ENCODE results near the gene PGAP2.

The PGAP2 gene

DNA sequence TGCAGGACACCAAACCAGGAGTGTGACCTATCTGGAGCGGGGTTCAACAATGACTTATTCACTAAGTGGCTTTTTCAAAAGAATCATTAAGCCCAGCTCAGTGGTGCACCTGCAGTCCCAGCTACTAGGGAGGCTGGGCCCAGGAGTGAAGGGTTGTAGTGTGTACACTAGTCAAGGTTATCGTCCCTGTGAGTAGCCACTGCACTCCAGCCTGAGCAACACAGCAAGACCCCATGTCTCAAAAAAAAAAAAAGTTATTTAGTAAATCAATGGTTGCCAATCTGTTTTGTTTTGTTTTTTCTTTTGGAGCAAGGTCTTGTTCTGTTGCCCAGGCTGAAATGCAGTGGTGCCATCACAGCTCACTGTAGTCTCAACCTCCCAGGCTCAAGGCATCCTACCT, 24.5 kb downstream of the PGAP2 start:
- Histone ChIP-seq H2AFZ (ENCODE audit: low read depth, low read length, severe bottlenecking) (no peak overlapping the region), H3K27me3 (ENCODE audit: low read length) (no peaks in the 10 kb centered on the region), H3K9me3 (ENCODE audit: insufficient read depth, low read length) (no peaks in the 10 kb centered on the region), H3K4me3 (ENCODE audit: insufficient read depth, low read length, poor library complexity, severe bottlenecking) (no peak overlapping the region), H3K36me3 (ENCODE audit: low read length) (0 out of 2 replicates have a peak, but pooled peaks cover 2% of the 10 kb centered on the region), H3K27ac (ENCODE audit: low read depth, low read length) (no peak overlapping the region), H3K9ac (ENCODE audit: low read length) (no peak overlapping the region), H3K79me2 (ENCODE audit: insufficient read depth, low read length) (peaks cover 79% of the 10 kb centered on the region), H3K4me2 (ENCODE audit: low read depth, low read length, poor library complexity, severe bottlenecking) (no peak overlapping the region), H4K20me1 (ENCODE audit: low read depth, low read length) (no peaks in the 10 kb centered on the region), H3K9me2 (replicated peaks; ENCODE audit: insufficient read depth, low read length) (no peaks in the 10 kb centered on the region), H3F3A (ENCODE audit: insufficient read depth) (no peaks in the 10 kb centered on the region; the same call in 1 of the 2 replicates)
- TF ChIP-seq EZH2phosphoT487 (conservative IDR thresholded peaks at IDR 0.05; ENCODE audit: low read length), result no peak

DNA sequence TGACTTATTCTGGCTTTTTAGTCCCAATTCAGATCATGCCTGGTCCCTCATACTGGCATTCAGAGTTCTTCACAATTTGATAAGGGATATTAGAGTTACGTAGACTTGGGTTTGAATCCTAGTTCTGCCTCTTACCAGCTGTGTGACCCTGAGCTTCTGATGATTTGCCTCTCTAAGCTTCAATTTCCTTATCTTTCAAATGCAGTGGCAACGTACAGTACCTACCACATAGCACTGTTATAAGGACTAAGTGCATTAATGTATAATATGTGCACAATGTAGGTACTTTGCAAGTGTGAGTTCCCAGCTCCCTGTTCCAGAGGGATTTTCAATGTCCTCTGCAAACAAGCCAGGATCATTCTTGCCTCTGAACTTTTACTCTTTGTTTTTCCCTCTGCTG, 25.1 kb downstream of the PGAP2 start:
- Histone ChIP-seq H3K79me2 (ENCODE audit: insufficient read depth, low read length) (peaks cover 86% of the 10 kb centered on the region), H3K27ac (ENCODE audit: low read depth, low read length) (no peak overlapping the region), H3F3A (ENCODE audit: insufficient read depth) (no peaks in the 10 kb centered on the region; the same call in 1 of the 2 replicates), H2AFZ (ENCODE audit: low read depth, low read length, severe bottlenecking) (no peak overlapping the region), H3K4me3 (ENCODE audit: insufficient read depth, low read length, poor library complexity, severe bottlenecking) (no peak overlapping the region), H3K9ac (ENCODE audit: low read length) (no peak overlapping the region), H3K9me2 (replicated peaks; ENCODE audit: insufficient read depth, low read length) (no peaks in the 10 kb centered on the region), H3K27me3 (ENCODE audit: low read length) (no peaks in the 10 kb centered on the region), H3K36me3 (ENCODE audit: low read length) (0 out of 2 replicates have a peak, but pooled peaks cover 2% of the 10 kb centered on the region), H4K20me1 (ENCODE audit: low read depth, low read length) (no peaks in the 10 kb centered on the region), H3K9me3 (ENCODE audit: insufficient read depth, low read length) (no peaks in the 10 kb centered on the region), H3K4me2 (ENCODE audit: low read depth, low read length, poor library complexity, severe bottlenecking) (no peak overlapping the region)
- TF ChIP-seq, protein P1, sequence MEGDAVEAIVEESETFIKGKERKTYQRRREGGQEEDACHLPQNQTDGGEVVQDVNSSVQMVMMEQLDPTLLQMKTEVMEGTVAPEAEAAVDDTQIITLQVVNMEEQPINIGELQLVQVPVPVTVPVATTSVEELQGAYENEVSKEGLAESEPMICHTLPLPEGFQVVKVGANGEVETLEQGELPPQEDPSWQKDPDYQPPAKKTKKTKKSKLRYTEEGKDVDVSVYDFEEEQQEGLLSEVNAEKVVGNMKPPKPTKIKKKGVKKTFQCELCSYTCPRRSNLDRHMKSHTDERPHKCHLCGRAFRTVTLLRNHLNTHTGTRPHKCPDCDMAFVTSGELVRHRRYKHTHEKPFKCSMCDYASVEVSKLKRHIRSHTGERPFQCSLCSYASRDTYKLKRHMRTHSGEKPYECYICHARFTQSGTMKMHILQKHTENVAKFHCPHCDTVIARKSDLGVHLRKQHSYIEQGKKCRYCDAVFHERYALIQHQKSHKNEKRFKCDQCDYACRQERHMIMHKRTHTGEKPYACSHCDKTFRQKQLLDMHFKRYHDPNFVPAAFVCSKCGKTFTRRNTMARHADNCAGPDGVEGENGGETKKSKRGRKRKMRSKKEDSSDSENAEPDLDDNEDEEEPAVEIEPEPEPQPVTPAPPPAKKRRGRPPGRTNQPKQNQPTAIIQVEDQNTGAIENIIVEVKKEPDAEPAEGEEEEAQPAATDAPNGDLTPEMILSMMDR (IDR thresholded peaks at IDR 0.05; ENCODE audit: insufficient read depth, low read length, poor library complexity, severe bottlenecking), result no peak
- TF ChIP-seq EZH2phosphoT487 (conservative IDR thresholded peaks at IDR 0.05; ENCODE audit: low read length), result no peak

DNA sequence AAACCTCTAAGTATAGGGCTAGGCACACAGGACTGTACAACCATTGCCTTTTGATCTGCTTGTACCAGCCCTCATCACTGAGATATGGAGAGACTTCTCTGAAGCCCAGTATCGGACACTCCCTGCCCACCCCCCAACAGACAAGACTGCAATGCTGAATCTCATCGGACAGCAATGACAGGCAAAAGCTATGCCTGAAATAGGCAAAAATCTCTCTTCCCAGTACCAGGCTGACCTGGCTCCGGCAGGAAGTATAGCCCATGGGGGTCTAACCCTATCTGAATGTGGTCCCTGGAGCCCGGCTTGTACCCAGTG, 25.9 kb downstream of the PGAP2 start:
- no peaks in the 10 kb centered on the region; the same call in 1 of the 2 replicates for H3F3A ChIP-seq (ENCODE audit: insufficient read depth)
- H3K9me2 ChIP-seq (replicated peaks; ENCODE audit: insufficient read depth, low read length), result no peaks in the 10 kb centered on the region
- H3K79me2 ChIP-seq (ENCODE audit: insufficient read depth, low read length), result peaks cover 94% of the 10 kb centered on the region
- H3K9me3 ChIP-seq (ENCODE audit: insufficient read depth, low read length), result no peaks in the 10 kb centered on the region
- no peak overlapping the region for H3K9ac ChIP-seq (ENCODE audit: low read length)
- no peaks in the 10 kb centered on the region; the same call in 1 of the 2 replicates for H4K20me1 ChIP-seq (ENCODE audit: low read depth, low read length)
- H3K27me3 ChIP-seq (ENCODE audit: low read length), result no peaks in the 10 kb centered on the region
- H2AFZ ChIP-seq (ENCODE audit: low read depth, low read length, severe bottlenecking), result no peak overlapping the region
- no peak overlapping the region for H3K27ac ChIP-seq (ENCODE audit: low read depth, low read length)
- H3K4me2 ChIP-seq (ENCODE audit: low read depth, low read length, poor library complexity, severe bottlenecking), result no peak overlapping the region
- TF ChIP-seq, protein P1 (IDR thresholded peaks at IDR 0.05; ENCODE audit: insufficient read depth, low read length, poor library complexity, severe bottlenecking), result no peak
- no peak for TF ChIP-seq EZH2phosphoT487 (conservative IDR thresholded peaks at IDR 0.05; ENCODE audit: low read length)
- H3K36me3 ChIP-seq (ENCODE audit: low read length), result 0 out of 2 replicates have a peak, but pooled peaks cover 2% of the 10 kb centered on the region
- no peak overlapping the region for H3K4me3 ChIP-seq (ENCODE audit: insufficient read depth, low read length, poor library complexity, severe bottlenecking)

DNA sequence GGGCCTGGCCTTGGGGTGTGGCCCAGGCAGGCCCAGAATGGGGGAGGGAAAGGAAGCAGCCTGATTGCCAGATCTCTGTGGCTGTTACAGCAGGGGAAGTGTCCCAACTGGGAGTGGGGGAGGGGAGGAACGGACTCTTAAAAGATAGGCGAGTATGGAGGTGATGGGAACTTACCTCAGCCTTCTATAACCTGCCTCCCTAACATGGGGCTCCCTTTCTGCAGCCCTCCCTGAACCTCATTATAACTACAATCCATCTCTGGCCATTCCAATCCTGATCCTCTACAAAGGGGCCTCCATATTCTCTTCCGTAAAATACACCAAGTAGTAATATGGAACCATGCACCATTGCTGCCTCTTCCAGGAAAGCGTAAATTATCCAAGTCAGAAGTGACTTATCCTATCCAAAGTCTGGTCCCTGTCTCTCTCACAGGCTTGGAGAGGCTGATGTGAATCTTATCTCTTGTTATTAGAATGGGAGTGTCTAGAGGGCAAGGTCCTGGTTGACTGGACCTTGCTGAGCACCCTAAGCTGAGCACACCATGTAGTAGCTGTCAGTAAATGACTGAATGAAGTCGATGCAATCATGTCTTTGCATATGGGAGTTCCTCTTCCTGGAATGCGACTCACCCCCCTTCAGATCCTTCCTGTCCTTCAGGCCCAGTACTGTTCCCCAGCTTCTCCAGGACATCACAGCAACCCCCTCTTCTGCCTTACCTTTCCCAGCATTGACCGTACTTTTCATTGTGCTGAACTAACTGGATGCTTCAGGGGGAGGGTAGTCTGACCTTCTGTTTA, 26.5 kb downstream of the PGAP2 start:
- TF ChIP-seq, protein P1 (IDR thresholded peaks at IDR 0.05; ENCODE audit: insufficient read depth, low read length, poor library complexity, severe bottlenecking), result no peak
- no peaks in the 10 kb centered on the region; the same call in 1 of the 2 replicates for H3F3A ChIP-seq (ENCODE audit: insufficient read depth)
- no peaks in the 10 kb centered on the region; the same call in 1 of the 2 replicates for H4K20me1 ChIP-seq (ENCODE audit: low read depth, low read length)
- H3K36me3 ChIP-seq (ENCODE audit: low read length), result 0 out of 2 replicates have a peak, but pooled peaks cover 2% of the 10 kb centered on the region
- H3K27ac ChIP-seq (ENCODE audit: low read depth, low read length), result no peak overlapping the region
- no peaks in the 10 kb centered on the region for H3K9me3 ChIP-seq (ENCODE audit: insufficient read depth, low read length)
- H3K9me2 ChIP-seq (replicated peaks; ENCODE audit: insufficient read depth, low read length), result no peaks in the 10 kb centered on the region
- no peak overlapping the region for H3K4me2 ChIP-seq (ENCODE audit: low read depth, low read length, poor library complexity, severe bottlenecking)
- no peak overlapping the region for H3K9ac ChIP-seq (ENCODE audit: low read length)
- no peak overlapping the region for H2AFZ ChIP-seq (ENCODE audit: low read depth, low read length, severe bottlenecking)
- H3K79me2 ChIP-seq (ENCODE audit: insufficient read depth, low read length), result peaks cover 96% of the 10 kb centered on the region
- no peaks in the 10 kb centered on the region for H3K27me3 ChIP-seq (ENCODE audit: low read length)
- H3K4me3 ChIP-seq (ENCODE audit: insufficient read depth, low read length, poor library complexity, severe bottlenecking), result no peak overlapping the region
